ENCODE data around the gene WDR27.
"Not testable (repeated sequence)": the region's sequence is repeated elsewhere in the genome, so short reads cannot be mapped to it uniquely, and the experiment has no call there.

The WDR27 gene

GRCh38 chr6:169518451-169518850 is 183.4 kb downstream of the WDR27 start:
- no peak for DNase-seq (ENCODE audit: low spot score)

DNA sequence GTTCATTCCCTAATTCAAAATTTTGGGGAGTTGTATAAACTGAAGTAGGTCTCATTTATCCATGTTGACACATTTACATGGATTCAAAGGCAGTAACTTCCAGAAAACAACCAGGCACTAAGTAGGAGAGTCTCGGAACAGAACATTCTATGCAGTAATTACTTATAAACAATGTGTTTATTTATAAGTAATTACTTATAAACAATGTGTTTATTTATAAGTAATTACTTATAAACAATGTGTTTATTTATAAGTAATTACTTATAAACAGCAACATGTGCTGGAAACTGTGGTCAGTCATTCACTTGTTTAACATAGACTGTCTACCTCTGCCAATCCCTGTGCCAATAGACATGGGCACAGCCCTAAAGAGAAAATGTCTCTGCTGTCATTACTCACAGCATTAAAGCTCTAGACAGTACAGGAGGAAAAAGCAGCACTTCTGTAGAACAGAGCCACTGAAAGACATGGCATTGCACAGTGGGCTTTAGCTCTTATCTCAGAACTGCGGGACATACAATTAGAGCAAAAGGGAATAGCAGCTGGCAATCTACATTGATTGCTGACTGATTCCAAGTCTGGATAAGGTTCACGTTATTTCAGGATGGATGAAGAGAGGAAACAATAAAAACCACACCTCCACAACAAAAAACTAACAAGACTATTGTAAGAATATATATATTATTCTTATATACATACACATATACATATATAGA is 188.2 kb downstream of the WDR27 start:
- no peak for DNase-seq (ENCODE audit: low spot score)

GRCh38 chr6:169511785-169512184 is 190.0 kb downstream of the WDR27 start:
- DNase-seq (ENCODE audit: low spot score): not testable (repeated sequence)

DNA sequence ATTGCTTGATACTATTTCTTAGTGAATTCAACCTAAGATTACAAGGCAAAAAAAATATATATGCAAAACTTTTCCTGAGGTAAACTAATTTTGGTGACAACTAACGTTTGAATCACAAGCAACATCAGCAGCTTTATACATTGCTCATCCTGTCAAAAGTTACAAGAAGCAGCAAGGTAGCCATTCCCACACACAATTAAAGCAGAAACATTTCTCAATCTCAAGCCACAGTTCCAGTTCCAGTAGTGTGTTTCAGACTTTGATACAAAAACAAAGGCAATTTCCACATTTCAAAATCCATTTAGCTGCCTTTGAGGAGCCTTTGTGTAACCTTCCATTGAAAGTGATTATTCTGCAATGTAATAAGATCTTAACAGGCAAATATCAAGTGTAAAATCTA is 191.0 kb downstream of the WDR27 start:
- no peak for DNase-seq (ENCODE audit: low spot score)

DNA sequence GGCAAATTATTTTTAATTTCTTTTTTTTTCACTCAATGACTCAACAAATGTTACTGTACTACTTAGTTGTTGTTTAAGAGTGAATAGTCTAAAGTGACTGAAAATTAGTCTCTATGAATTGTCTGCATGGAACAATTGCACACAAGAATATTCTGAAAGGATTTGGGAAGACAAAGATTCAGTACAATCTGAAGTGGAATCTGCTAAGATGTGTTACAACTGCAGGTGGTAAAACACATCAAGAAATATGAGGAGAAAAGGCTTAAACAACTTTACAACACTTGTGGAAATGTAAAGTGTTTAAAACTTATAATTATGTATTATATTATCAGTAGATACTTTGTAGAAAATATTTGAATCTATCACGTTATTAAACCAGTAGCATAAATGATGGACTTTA is 193.4 kb downstream of the WDR27 start:
- DNase-seq (ENCODE audit: low spot score): no peak

GRCh38 chr6:169503422-169504152 is 198.2 kb downstream of the WDR27 start:
- DNase-seq (ENCODE audit: low spot score): no peak

GRCh38 chr6:169502445-169502844 is 199.4 kb downstream of the WDR27 start:
- DNase-seq (ENCODE audit: low spot score): no peak

- DNase-seq (ENCODE audit: low spot score): no peak
Measured at GRCh38 chr6:169501777-169502313, 200.0 kb downstream of the WDR27 start.

- no peak for DNase-seq (ENCODE audit: low spot score)
Measured at GRCh38 chr6:169501128-169501527, 200.7 kb downstream of the WDR27 start.

DNA sequence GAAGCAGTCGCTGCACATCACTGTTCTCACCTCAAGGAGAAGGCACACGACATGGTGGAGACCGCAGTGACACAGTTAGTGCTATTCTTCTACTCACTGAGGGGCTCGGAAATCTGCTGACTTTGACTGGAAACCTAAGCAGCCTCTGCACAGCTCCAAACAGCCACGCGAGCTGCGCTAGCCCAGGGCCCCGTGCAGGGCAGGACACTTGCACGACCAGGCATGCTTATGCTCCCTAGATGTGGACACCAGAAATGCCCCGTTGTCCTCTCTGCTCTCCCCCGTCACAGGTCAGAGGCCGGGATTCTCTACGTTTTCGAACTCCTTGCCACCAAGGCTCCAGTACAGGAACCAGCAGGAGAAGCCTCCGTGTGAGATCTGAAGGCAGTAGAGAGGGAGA is 201.1 kb downstream of the WDR27 start:
- no peak for DNase-seq (ENCODE audit: low spot score)

DNA sequence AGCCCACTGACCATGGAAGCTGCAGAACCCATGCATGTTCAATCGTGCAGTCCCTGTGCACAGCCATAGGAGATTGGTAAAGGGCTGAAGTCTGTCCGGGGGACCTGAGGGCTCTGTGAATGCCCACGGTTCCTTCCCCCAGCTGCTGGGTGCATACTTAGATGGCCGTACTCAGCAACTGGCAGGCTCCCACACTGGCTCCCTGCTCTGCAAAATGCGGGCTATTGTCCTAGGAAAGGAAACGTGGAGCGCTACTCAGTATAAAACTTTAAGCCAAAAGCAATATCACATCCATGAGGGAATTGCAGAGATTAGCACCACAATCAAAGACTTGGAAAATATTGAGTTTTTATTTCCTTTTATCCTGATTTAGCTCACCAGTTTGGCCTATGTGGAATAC is 202.0 kb downstream of the WDR27 start:
- no peak for DNase-seq (ENCODE audit: low spot score)

DNA sequence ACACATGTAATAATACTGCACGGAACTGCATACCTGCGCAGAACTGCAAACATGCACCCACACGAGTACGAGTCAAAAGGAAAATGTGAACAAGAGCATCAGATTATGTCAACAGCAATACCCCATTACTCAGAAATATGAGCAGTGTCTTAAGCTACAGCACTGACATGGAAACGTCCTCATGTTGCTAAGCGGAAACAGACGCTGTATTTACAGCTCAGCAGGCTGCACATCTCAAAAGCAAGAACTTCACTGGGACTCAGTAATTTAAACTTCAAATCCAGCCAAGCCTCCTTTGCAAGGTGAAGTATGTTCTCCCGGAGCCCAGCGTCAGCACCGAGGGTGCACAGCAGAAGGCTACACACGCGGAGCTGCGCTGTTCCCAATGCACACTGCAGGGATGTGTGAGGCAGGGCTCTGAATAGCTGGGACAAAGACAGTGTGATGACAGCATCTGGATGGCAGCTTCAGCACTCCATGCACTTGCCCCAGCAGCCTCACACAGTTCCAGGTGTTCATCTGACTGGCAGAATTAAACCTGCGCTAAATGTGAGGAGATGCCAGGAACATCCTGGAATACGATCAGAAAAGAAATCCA is 202.8 kb downstream of the WDR27 start:
- no peak for DNase-seq (ENCODE audit: low spot score)

- DNase-seq (ENCODE audit: low spot score): no peak
Measured at GRCh38 chr6:169495601-169496000, 206.2 kb downstream of the WDR27 start.

DNA sequence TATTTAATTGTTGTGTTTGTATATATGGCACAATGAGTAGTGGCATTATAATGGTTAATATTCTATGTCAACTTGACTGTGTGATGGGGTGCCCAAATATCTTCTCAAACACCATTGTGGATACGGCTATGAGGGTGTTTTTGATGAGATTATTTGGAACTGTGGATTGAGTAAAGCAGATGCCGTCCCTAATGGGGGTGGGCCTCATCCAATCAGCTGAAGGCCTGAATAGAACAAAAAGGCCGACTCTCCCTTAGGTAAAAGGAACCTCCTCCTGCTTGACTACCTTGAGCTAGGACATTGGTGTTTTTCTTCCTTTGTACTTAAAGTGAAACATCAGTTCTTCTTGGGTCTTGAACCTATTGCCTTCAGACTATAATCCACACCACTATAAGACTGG is 207.8 kb downstream of the WDR27 start:
- DNase-seq (ENCODE audit: low spot score): no peak

GRCh38 chr6:169491482-169491881 is 210.3 kb downstream of the WDR27 start:
- DNase-seq (ENCODE audit: low spot score): no peak

DNA sequence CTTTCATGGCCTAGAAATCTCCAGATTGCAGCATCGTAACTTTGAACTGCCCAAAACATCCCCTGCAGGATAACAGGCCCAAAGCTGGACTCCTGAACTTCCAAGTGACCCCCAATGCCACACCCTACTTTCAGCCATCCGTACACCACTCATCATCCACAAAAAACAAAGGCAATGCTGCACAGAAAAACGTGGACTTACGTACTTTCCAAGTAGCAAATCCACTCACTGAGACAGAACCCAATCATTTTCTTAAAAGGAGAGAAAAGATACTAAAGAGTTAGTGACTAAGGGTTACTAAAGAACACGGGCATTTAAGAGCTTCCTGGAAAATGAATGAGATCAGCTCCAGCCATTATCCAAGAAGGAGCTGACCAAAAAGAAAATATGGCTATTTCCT is 211.0 kb downstream of the WDR27 start:
- no peak for DNase-seq (ENCODE audit: low spot score)

GRCh38 chr6:169490246-169490641 is 211.6 kb downstream of the WDR27 start:
- DNase-seq (ENCODE audit: low spot score): no peak

DNA sequence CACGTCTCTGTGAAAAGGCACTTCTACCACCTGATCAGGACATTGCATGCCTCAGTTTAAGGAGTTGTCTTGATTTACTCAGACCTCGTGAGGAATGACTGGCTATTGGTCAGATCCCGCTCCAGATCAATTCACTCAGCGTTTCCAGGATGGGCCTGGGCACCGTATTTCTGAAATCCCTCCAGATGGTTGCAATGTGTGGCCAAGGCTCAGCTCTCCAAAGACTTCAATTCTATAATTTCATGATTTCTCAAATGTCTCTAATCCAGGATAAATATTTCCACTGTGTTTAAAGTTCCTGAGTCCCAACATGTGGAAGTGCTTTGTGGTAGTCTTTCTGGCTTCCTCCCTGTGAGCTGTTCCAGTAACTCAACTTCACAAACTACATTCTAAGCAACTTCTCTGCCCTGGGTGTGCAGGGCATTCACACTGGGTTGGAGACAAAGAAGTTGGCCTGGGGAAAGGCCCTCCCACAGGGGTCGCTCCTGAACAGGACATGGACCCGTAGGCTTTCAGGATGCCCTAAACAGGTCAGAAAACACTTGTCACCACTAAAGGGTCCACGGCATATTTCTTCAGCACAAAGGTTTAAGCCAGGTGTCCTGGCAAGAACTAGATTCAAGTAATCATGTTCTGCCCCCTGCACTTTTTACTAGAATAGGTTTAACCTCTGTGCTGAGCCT is 212.1 kb downstream of the WDR27 start:
- no peak for DNase-seq (ENCODE audit: low spot score)

DNA sequence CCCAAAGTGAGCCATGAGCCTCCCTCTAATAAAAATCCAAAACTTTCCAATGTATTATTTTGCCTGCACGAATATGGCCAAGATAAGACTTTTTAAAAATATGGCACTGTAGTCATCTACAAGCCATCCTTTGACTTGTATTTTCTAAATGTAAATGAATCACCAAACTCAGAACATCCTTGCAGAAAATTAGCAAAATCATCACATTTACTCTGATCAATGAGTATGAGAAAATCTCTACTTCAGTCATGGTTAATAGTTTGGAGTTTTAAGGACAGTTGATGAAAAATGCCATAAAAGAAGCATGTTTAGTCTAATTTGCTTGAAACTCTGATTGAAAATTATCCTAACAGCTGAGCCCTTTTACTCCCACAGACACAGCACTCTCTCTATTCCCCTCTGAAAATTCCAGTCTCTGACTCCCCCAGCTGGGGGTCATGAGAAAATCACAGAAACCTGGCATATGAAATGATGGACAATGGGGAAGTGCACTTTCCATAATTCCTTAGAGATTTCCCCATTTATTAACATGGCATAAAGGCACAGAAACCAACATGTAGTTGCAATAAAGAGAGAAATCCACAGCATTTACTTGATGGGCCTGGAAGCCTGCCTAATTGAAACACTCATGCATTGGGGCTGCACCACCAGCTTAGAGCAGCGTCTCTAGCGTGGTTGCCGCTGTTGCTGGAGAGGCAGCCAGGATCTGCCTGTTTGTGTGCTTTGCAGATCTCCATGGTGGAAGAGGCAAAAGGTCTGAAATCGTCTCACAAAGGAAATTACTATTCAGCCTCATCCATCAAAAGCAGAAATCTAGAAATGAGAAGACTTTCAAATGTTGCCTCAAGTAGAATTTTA is 214.0 kb downstream of the WDR27 start:
- no peak for DNase-seq (ENCODE audit: low spot score)

DNA sequence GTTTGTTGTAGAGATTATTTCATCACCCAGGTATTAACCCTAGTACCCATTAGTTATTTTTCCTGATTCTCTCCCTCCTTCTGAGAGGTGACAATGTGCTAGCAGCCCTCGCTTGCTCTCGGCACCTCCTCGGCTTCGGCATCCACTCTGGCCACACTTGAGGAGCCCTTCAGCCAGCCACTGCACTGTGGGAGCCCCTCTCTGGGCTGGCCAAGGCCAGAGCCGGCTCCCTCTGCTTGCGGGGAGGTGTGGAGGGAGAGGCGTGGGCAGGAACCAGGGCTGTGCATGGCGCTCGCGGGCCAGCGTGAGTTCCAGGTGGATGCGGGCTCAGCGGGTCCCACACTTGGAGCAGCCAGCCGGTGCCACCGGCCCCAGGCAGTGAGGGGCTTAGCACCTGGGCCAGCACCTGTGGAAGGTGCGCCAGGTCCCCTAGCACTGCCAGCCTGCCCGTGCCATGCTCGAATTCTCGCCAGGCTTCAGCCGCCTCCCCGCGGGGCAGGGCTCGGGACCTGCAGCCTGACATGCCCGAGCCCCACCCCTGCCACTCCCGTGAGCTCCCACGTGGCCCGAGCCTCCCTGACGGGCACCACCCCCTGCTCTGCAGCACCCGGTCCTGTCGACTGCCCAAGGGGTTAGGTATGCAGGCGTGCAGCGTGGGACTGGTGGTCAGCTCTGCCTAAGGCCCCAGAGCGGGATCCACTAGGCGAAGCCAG is 221.9 kb downstream of the WDR27 start:
- DNase-seq (ENCODE audit: low spot score): no peak

DNA sequence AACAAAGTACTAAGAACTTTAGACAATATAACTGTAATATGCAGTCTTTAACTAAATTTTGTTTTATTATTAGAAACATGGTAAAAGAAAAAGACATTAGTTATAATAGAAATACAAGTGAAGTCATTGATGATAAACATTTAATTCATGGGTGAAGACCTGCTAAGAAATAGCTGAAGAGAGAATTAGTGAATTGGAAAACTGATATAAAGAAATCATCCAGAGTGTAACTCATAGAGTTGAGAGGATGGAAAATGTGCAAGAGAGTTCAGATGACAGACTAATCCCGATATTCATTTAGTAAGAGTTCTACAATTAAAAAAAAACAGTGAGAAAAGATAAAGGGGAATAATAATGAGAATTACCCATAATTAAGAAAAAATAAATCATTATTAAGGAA is 227.5 kb downstream of the WDR27 start:
- DNase-seq (ENCODE audit: low spot score): no peak
